Measurements from ENCODE around the gene INO80E.

- TF ChIP-seq, protein P1, sequence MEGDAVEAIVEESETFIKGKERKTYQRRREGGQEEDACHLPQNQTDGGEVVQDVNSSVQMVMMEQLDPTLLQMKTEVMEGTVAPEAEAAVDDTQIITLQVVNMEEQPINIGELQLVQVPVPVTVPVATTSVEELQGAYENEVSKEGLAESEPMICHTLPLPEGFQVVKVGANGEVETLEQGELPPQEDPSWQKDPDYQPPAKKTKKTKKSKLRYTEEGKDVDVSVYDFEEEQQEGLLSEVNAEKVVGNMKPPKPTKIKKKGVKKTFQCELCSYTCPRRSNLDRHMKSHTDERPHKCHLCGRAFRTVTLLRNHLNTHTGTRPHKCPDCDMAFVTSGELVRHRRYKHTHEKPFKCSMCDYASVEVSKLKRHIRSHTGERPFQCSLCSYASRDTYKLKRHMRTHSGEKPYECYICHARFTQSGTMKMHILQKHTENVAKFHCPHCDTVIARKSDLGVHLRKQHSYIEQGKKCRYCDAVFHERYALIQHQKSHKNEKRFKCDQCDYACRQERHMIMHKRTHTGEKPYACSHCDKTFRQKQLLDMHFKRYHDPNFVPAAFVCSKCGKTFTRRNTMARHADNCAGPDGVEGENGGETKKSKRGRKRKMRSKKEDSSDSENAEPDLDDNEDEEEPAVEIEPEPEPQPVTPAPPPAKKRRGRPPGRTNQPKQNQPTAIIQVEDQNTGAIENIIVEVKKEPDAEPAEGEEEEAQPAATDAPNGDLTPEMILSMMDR (IDR thresholded peaks at IDR 0.05; ENCODE audit: low read depth, low read length) = no peak
- TF ChIP-seq EZH2phosphoT487 (IDR thresholded peaks at IDR 0.05; ENCODE audit: low read depth) = no peak
These were observed 53.8 kb downstream of the INO80E start for GRCh38 chr16:30049871-30050270.

Measured in OCI-LY3 (cell line).